ENCODE measurements around the gene LMNTD2. TPM values are rescaled to one million over a fixed set of nuclear protein-coding genes. Genes with fewer than 3 reads are reported as not detected.

Gene LMNTD2
- total and polyA plus RNA-seq, 2 donors (not counting 3 experiments of a cell fraction or from before 2014, with no cell fraction given): 2.1 to 2.6 TPM

DNA sequence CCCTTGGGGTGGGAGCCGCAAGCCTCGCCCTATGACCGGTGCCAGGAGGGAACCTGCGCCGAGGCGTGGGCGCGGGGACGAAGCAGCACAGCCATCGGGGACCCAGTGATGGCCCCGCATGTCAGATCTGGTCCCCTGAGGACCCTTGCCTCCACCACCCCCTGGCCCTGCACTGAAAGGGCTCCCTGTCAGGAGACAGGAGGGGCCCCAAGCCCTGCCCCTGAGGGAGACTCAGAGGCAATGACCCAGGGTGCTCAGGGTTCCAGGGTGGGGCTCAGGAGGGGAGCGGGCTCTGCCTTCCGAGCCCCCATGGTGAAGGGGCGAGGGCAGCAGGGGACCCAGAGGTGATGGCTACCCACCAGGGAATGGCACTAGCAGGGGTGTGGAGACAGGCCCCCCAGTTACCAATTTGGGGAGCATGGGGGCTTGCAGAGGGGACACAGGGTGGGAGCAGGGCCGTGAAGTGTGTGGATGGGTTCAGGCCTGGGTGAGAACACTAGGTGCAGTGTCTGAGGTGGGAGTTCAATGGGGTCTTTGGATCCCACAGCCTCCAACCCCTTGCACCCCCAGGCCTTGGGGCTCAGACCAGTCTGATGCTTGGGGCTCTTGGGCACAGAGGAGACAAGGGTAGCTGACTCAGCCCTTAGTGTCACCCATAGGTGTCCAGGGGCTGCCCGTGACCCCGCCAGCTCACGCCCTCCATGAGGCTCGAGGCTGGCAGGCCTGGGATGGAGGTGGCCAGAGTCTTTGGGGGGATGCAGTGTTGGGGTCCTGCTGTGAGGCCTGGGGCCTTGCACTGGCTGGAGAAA lies 22.7 kb downstream of the LMNTD2 start:
- Histone ChIP-seq H3K9ac (replicated peaks; ENCODE audit: extremely low read depth, insufficient read depth, low read length) (no peak overlapping the region), H3K4me1 (ENCODE audit: control insufficient read depth, extremely low read depth, insufficient read depth, low read length) (peaks cover 3% of the 10 kb centered on the region), H3K9me3 (replicated peaks; ENCODE audit: control insufficient read depth, insufficient read depth, low read length) (no peaks in the 10 kb centered on the region), H3K9me1 (replicated peaks; ENCODE audit: control insufficient read depth, extremely low read depth, insufficient read depth, low read length) (no peaks in the 10 kb centered on the region), H3K79me2 (ENCODE audit: control insufficient read depth, insufficient read depth, low read length) (peaks cover 16% of the 10 kb centered on the region), H3K36me3 (ENCODE audit: control insufficient read depth in 2 of 2, extremely low read depth in 1 of 2, insufficient read depth in 2 of 2, low read length in 2 of 2) (peaks cover 2 to 4% of the 10 kb centered on the region in 2 experiments), H3K4me3 (replicated peaks in 1 of 3; ENCODE audit: insufficient read depth in 1 of 3, low read depth in 1 of 3, low read length in 3 of 3) (no peak overlapping the region), H3K4me2 (ENCODE audit: insufficient read depth, low read length) (no peak overlapping the region), H3K27ac (ENCODE audit: insufficient read depth, low read depth, low read length) (no peak overlapping the region), H3K27me3 (ENCODE audit: control insufficient read depth in 2 of 2, insufficient read depth in 2 of 2, low read length in 2 of 2) (no peaks in the 10 kb centered on the region), H4K20me1 (replicated peaks; ENCODE audit: control insufficient read depth, extremely low read depth, insufficient read depth, low read length) (no peaks in the 10 kb centered on the region), H2AFZ (ENCODE audit: low read depth, low read length) (peak overlapping the region; percentile 10)
- DNase-seq (ENCODE audit: low read depth, low spot score): no peak
- POLR2A ChIA-PET: interaction anchor here (0.6 kb wide), 1 partner anchor 189 kb away, joined by 3 read pairs; no protein-coding TSS in a partner anchor
- dilution Hi-C loops (cut with MboI; ENCODE audit: extremely low pct_ligation_motif_present, low sequenced_read_pairs) (no loop called here), intact Hi-C loops (cut with micrococcal nuclease) (loop anchor here (2.0 to 5.0 kb wide), 2 partner anchors 23 to 159 kb away; partner anchors contain the start of genes DEAF1, LMNTD2, RASSF7 and TMEM80)
- CTCF ChIA-PET: no interaction called here
- BruUV-seq (replicated peaks): no TSS peak
- no peak for FAIRE-seq
- TF ChIP-seq, protein P1, sequence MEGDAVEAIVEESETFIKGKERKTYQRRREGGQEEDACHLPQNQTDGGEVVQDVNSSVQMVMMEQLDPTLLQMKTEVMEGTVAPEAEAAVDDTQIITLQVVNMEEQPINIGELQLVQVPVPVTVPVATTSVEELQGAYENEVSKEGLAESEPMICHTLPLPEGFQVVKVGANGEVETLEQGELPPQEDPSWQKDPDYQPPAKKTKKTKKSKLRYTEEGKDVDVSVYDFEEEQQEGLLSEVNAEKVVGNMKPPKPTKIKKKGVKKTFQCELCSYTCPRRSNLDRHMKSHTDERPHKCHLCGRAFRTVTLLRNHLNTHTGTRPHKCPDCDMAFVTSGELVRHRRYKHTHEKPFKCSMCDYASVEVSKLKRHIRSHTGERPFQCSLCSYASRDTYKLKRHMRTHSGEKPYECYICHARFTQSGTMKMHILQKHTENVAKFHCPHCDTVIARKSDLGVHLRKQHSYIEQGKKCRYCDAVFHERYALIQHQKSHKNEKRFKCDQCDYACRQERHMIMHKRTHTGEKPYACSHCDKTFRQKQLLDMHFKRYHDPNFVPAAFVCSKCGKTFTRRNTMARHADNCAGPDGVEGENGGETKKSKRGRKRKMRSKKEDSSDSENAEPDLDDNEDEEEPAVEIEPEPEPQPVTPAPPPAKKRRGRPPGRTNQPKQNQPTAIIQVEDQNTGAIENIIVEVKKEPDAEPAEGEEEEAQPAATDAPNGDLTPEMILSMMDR (IDR thresholded peaks at IDR 0.05; ENCODE audit: extremely low read depth in 1 of 2, insufficient read depth in 1 of 2, low read depth in 1 of 2, low read length in 2 of 2): no peak
- TF ChIP-seq GATA2 (IDR thresholded peaks at IDR 0.05; ENCODE audit: insufficient read depth, insufficient read length, low read depth, low read length) (no peak), POLR2AphosphoS5 (IDR thresholded peaks at IDR 0.05; ENCODE audit: insufficient read depth, low read depth, low read length) (no peak), MYC (IDR thresholded peaks at IDR 0.05; ENCODE audit: low read depth, low read length) (no peak)
